NCI-H1092 treated with DMSO at 0.1 percent for 48 hours (cell line): Measurements from ENCODE around the gene CYB5R2.
A peak's percentile ranks its signal among the peaks of the same experiment; 100 is the strongest.

Experiments used
- DNase-seq: peaks from one replicate; lab custom pipeline; 2025; lab: John Stamatoyannopoulos, UW

CYB5R2 gene

DNA sequence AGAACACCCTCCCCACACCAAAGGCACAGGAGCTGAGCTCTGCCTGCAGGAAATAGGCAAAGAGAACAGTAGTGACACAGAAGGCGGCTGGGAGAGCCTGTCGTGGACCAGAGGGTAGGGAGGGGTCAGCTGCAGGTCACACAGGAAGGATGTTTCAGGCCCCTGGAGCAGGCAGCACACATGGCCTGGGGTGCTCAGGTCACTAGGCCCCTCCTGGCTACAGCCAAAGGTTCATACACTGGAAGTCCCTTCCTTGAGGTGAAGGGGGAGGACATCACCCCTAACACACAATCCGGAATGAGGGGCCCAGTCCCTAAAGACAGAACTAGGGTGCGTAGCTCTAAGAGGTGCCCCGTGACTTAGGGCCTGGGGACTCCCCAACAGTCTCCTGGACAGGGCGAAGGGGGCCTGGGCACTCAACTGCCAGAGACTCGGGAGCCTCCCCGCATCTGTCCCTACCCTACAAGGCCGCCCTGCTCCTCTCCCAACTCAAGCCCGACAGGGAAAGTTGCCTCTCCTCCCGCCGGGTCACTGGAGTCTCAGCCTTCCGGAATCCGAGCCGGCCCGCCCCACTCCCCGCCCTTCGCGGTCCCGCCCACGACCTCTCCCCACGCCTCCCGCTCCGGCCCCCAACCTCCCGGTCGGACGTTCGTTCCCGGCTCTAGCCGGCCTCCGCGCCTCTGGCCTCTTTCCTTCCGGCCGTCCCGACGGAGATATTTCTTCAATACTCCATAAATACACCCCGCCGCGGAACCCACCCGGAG, at the start of gene CYB5R2:
Gene CYB5R2, minus strand, starts transcription at position 541 of the 764 bp plus-strand sequence. CDS start 675 bp downstream, outside the sequence.
- no peak for DNase-seq

GRCh38 chr11:7714786-7715185, 41.5 kb upstream of the CYB5R2 start:
- DNase-seq, result no peak

DNA sequence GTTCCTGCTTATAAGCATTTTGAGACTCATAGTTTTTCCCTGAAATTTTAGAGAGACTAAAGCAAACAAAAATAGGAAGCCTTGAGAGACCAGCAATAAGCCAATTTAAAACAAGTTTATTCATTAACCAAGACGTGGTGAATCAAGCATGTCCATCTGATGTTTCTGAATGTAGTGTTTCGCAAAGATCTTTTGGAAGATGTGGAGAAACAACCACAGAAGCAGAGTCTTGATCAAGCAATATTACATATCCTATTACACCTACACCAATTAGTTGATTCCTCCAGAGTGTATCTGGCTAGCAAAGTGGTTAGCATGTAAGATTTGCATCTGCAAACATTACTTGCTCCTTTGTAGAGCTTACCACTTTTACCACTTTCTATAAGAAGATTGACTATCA, 33.1 kb upstream of the CYB5R2 start, which contains the start of gene OVCH2:
Gene OVCH2, minus strand, starts transcription at position 101 of the 400 bp plus-strand sequence. Its CDS starts 83 bp downstream, at position 18.
- no peak for DNase-seq

DNA sequence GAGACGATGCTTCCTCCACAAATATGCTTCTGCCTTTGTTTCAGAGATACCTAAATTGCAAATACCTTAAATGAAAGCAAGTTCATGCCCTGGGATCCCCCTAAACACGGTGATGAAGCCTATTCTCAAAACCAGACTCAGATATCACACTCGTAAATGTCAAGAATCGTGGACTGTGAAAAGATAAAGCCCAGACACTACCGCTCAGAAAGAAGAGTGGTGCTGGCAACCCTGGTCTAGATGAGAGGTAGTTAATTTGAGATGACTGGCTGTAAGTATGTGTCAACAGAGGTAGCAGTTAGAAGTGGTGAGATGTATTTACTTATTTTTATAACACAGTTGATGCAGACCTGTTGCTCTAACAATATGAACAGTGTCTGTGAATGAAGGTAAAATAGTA, 30.4 kb upstream of the CYB5R2 start:
- DNase-seq, result no peak

GRCh38 chr11:7696424-7696823, 23.1 kb upstream of the CYB5R2 start:
- no peak for DNase-seq

DNA sequence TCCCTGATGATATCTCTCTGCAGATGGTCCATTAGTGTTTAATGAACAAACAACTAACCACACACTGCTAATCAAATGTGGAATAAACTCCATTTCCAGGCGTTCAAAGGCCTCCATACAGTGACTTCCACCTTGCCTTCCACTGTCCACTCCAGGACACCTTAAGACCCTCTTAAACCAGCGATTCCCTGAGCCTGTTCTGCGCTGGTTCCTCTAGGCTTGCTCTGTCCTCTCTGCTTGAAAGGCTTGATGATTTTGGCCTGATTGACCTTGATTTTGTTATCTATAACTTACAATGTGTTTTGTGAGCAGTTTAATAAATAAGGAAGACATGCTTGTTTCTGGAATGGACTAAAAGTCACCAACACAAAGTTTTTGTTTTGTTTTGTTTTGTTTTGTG, 20.9 kb upstream of the CYB5R2 start:
- DNase-seq, result no peak

DNA sequence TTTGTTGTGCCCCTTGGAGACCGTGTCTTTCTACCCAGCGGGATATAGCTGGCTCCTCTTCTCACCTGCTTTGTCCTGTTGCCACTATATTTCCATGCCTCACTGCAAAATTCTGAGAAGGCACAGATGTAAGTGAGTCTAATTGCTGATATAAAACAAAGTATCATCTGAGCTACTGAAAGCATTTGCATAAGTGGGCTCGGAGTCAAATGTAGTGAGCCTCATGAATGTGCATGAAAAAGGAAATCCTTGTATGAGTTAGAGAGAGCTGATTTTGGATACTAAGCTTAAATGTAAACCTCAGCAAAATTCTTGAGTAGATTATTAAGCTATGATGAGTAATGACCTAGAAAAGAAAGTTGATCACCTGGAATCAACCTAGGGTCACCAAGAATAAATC, 19.1 kb upstream of the CYB5R2 start:
- DNase-seq, result no peak

DNA sequence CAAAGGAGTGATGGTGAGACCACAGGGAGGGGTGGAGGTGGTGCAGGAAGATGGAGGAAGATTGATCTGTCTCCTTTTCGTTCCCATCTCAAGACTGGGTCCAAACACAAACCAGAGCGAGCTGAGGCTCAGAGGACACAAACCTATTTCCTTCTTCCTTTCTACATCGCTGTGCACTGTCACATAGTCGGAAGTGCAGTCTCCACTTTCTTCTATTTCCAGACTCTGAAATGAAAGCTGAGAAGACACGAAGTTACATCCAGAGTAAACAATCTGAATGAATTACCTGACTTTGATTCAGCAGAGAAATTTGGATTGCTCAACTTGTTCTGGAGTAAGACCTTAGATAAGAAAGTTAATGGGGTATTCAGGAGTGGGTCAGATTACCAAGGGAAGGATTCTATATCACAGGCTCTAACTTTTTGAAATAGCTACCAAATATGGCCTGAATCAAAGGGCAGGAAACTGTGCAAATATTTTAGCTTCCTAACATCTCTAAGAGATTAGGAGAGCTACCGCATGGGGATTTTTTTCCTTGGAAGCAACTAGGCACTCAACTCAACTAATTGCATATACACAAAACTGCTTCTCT, 18.6 kb upstream of the CYB5R2 start:
- DNase-seq, result no peak

DNA sequence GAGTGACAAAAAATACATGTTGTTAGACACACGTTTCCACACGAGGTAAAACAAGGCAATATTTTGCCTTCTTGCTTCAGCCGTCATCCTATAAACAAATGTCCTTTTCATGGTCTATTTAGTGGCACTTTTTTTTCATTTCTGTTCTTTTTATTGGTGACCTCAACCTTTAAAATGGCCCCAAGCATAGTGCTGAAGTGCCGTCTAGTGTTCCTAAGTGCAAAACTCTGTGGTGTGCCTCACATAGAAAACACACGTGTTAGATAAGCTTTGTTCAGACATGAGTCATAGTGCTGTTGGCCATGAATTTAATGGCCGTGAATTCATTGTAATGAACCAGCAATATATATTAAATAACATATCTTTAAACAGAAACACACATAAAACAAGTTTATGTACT, 17.3 kb upstream of the CYB5R2 start:
- no peak for DNase-seq

DNA sequence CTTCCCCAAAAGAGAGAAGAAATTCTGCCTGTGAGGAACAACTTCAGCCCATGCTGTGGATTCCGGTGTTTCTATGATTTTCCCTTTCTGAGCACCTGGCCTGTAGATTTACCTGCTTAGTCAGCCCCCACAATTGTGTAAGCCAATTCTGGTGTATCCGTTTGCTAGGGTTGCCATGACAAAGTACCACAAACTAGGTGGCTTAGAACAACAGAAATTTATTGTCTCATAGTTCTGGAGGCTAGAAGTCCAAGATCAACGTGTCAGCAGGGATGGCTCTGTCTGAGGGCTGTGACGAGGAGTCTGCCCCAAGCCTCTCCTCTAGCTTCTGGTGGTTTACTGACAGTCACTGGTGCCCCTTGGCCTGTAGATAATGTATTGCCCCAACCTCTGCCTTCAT, 15.9 kb upstream of the CYB5R2 start:
- DNase-seq, result no peak

- peak; percentile 11 for DNase-seq
These were observed 15.0 kb upstream of the CYB5R2 start for GRCh38 chr11:7688238-7688826.

- DNase-seq, result no peak
These were observed 14.1 kb upstream of the CYB5R2 start for GRCh38 chr11:7687386-7687785.

GRCh38 chr11:7686761-7687160, 13.5 kb upstream of the CYB5R2 start:
- DNase-seq, result no peak

GRCh38 chr11:7683571-7683970, 10.3 kb upstream of the CYB5R2 start:
- no peak for DNase-seq

- DNase-seq, result no peak
These were observed 4.5 kb upstream of the CYB5R2 start for GRCh38 chr11:7677796-7678201.

DNA sequence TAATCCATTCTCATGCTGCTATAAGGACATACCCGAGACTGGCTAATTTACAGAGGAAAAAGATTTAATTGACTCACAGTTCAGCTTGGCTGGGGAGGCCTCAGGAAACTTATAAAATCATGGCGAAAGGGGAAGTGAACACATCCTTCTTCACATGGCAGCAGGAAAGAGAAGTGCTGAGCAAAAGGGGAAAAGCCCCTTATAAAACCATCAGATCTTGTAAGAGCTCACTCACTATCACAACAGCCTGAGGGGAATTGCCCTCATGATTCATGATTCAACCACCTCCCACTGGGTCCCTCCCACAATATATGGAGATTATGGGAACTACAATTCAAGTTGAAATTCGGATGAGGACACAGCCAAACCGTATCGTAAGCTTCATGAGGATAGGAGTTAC, 3.8 kb upstream of the CYB5R2 start:
- DNase-seq, result no peak

- DNase-seq, result no peak
These were observed 2.3 kb upstream of the CYB5R2 start for GRCh38 chr11:7675631-7676030.

DNA sequence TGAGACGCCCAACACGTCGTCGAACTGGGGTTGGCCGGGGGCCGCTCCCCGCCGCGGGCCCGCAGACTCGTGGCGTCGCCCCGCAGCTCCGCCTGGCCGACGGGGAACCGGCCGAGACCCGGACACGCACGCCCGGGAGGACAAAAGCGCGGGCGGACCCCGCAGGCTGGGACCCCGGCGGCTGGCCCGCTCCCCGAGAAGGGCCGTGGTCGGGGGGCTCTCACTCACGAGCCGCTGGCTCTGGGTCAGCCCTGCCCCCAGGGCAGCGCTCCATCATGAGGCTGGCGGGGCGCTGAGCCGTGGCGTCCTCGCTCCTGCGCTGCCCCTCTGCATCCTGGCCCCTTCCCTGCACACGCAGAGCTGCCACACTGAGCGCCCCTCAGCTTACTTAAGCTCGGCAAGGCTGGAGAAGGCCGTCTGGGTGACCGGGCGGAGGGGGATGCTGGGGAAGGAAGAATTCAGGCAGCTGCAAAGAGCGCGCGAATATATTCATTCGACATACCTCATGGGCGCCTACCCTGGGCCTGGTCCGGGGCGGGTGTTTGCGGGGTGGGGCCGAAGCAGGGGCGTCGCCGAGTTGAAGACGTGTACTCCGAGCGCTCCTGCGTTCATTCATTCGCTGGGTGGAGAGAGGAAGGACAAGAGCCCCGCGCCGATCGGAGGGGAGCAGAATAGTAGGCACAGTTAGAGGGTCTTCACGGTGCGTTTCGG, 579 bp upstream of the CYB5R2 start:
- DNase-seq, result no peak

DNA sequence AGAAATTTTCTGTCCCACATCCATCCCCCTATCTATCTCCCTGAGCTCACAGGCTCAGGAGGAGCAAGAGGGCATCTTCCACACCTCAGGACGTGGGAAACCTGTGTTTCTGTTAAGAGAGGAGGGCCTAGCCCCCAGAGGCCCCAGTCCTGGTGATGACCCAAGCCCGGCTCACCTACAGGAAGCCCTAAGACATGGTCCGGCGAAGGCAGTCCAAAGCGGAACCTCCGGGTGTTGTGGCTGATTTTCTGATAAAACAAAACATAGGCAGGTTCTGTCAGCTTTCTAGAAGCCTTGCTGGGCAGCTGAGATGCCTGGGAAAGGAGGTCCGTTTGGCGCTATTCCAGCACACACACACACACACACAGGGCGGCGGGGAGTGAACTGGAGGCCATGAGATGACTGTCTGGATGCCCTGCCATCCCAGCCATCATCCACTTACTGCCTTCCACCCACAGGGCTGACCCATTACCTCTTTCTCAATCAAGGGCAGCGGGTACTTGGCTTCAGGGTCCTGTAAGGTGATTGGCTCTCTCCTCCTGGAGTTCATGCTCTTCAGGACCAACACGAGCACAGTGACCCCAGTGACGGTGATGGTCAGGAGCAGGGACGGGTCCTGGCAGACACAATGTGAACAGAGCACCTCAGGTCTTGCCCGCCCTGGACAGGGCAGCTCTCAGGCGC, 882 bp downstream of the CYB5R2 start:
- no peak for DNase-seq

DNA sequence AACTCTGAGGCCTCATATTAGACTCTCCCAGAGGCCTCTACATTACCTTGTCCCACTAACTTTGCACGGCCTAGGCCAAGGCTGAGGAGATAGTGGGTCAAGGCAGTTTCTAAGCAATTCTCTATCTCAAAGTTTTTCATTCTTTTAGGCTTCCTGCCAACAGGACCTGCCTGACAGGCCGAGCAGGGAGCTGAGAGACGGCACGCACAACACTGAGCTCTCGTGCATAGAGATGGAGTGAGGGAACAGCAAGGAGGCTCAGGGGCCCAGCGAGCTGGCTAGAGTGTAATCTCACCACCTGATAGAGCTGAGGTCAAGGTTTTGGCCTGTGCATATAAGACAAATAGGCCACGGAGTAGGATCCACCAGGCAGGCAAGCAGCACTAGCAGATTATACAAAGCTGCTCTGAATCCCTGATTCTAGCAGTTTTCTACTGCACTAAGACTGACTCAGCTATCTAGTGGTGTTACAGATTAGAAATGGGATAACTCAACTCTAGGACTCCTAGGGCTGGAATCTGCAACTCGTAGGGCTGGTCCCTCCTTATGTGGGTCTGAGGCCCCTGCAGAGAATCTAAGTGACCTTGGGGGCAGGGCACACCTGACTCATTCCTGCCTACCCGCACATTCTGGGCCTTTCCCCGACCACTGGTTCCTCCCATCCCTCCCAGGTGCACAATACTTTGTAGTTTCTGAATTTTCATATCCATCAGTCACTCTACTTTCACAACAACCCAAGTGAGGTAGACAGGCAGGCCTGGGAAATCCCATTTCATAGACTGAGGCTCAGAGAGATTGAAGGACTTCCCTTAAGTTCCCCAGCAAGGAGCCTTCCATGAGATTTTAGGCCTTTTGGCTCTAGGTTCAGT, 1.7 kb downstream of the CYB5R2 start:
- no peak for DNase-seq

- no peak for DNase-seq
These were observed 2.7 kb downstream of the CYB5R2 start for GRCh38 chr11:7670641-7671040.
